Measurements from ENCODE around the gene TRPM3.

DNA sequence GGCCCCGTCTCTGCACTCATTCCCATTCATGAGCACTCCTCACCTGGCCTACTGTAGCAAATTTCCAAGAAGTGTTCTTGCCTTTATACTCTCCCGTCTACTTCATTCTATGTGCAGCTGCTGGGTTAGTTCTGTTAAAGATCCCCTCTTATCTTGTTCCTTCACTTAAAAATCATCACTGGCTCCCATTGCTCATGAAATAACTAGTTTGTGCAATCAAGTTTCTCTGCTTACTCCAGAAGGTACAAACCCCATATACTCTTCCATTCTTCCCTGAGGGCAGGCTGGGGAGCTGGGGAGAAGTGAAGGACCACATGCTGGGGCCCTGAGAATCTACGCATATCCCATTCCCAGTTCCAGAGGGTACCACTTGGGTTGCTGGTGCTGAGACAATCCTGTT is 622.6 kb downstream of the TRPM3 start:
- TF ChIP-seq JUND (IDR thresholded peaks at IDR 0.05): no peak
- no peak for TF ChIP-seq YY1 (IDR thresholded peaks at IDR 0.05)
- TF ChIP-seq, protein P1, sequence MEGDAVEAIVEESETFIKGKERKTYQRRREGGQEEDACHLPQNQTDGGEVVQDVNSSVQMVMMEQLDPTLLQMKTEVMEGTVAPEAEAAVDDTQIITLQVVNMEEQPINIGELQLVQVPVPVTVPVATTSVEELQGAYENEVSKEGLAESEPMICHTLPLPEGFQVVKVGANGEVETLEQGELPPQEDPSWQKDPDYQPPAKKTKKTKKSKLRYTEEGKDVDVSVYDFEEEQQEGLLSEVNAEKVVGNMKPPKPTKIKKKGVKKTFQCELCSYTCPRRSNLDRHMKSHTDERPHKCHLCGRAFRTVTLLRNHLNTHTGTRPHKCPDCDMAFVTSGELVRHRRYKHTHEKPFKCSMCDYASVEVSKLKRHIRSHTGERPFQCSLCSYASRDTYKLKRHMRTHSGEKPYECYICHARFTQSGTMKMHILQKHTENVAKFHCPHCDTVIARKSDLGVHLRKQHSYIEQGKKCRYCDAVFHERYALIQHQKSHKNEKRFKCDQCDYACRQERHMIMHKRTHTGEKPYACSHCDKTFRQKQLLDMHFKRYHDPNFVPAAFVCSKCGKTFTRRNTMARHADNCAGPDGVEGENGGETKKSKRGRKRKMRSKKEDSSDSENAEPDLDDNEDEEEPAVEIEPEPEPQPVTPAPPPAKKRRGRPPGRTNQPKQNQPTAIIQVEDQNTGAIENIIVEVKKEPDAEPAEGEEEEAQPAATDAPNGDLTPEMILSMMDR (IDR thresholded peaks at IDR 0.05; ENCODE audit: low read depth, low read length, missing input control): no peak
- no peak for TF ChIP-seq SP1 (IDR thresholded peaks at IDR 0.05)
- no peak for TF ChIP-seq REST (IDR thresholded peaks at IDR 0.05)
- no peak for TF ChIP-seq RAD21 (IDR thresholded peaks at IDR 0.05)
- no peak for TF ChIP-seq TAF1 (conservative IDR thresholded peaks at IDR 0.05)

Measured in liver (tissue), 3 donors.